GM21786 (cell line): Measurements from ENCODE around the gene RD3L.
"Not testable (repeated sequence)": the region's sequence is repeated elsewhere in the genome, so short reads cannot be mapped to it uniquely, and the experiment has no call there.

ENCODE experiments used
- ATAC-seq: cut with Tn5 transposase; IDR thresholded peaks from one replicate; pipeline ENCODE4 v1.9.1; 2021; ENCODE audit not compliant: unreplicated experiment

The RD3L gene

DNA sequence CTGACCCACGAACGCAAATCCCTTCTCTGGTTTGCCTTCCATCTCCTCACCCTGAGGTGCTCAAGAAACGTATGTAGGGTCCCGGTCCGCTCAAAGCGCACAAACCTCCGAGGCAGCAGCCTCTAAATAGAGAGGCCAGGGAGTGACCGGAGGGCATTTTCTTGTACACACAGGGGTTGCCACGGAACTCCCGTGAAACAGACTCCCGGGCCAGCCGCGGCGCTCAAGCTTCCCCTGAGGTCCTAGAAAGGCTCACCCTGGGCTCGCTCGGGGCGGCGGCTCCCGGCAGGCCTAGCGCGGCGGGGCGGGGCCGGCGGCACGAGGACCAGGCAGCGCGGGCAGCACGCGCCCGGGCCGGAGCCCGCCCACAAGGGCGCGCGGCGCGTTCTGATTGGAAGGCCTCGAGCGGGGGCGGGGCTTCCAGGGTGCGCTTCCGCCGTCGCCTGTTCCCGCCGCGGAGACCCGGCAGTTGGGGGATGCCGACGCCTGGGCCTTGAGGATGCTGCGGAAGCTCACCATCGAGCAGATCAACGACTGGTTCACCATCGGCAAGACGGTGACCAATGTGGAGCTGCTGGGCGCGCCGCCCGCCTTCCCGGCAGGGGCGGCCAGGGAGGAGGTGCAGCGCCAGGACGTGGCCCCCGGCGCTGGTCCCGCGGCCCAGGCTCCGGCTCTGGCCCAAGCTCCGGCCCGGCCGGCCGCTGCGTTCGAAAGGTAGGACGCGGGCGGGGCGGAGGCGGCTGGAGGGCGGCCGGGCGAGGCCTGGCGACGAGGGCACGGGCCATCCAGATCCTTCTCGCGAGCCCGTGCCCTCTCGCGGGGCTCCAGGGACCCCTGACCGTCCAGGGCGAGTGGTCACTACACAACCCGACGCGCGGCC, 14.1 kb downstream of the RD3L start, which contains the start of gene TDRD9:
Gene TDRD9, plus strand, starts transcription at position 446 of the 880 bp plus-strand sequence. Its CDS starts 54 bp downstream, at position 500.
- ATAC-seq: no peak

- no peak for ATAC-seq
Measured at GRCh38 chr14:103927566-103927965, 14.8 kb downstream of the RD3L start.

- no peak for ATAC-seq
Measured at GRCh38 chr14:103925316-103925715, 17.0 kb downstream of the RD3L start.

GRCh38 chr14:103923863-103924262, 18.5 kb downstream of the RD3L start:
- ATAC-seq: no peak

- ATAC-seq: not testable (repeated sequence)
Measured at GRCh38 chr14:103921855-103922200, 20.5 kb downstream of the RD3L start.

DNA sequence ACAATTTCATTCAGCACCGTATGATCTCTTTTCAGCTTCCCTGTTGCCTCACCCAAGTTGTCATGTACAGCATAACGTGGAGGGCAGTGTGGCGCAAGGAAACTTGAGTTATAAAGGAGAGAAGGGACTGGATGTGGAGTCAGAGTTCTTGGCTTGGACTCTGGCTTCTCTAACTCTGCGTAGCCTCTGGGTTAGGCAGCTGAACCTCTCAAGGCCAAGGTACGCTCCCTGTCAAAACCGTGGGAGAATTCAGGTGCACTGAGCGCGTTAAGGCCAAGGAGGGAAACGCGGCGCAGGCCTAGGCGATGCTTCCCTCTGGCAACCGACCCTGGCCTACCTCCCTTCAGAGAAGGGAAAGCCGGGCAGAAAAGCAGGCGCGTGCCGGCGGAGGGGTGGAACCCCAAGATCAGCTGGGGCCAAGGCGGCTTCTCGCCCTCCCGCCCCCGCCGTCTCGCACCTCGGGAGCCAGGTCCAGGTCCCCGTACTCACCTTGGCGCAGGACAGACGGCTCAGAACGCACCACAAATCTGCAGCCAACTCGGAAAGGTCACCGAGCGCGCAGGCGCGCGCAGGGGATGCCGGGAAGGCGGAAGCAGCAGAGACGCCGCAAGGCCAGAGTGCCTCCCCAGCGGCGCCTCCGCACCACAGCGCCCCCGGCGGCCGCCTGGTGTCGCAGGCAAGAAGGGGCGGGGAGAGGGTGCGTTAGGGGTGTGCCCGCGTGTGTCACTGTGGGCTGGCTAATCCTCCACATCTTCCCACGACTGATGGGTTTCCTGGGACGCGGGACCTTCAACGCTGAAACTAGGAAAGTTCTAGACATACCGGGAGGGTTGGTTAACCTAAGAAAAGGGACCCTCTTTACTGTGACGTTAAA, 21.1 kb downstream of the RD3L start:
- ATAC-seq: peak; percentile 95

- ATAC-seq: no peak
Measured at GRCh38 chr14:103916636-103917262, 25.6 kb downstream of the RD3L start.

- ATAC-seq: no peak
Measured at GRCh38 chr14:103915616-103916015, 26.7 kb downstream of the RD3L start.

DNA sequence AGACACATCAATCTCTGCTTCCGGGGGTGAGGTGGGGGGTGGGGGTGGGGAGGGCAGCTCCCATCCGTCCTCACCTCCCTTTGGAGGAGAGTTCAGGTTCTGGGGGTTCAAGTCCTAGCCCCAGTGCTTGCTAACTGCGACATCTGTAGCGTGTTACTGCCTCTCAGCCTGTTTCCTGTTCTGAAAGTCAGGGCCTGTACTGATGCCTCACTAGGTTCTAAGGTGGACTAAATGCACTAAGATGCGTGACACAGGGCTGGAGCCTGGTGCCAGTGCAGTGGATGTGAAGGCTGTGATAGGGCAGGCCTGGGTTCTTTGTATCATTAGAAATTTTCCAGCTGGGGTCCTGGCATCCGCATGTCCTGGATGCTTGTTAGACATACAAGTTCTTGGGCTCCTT, 31.3 kb downstream of the RD3L start:
- ATAC-seq: no peak

- ATAC-seq: peak; percentile 64
Measured at GRCh38 chr14:103910262-103910935, 31.9 kb downstream of the RD3L start.

DNA sequence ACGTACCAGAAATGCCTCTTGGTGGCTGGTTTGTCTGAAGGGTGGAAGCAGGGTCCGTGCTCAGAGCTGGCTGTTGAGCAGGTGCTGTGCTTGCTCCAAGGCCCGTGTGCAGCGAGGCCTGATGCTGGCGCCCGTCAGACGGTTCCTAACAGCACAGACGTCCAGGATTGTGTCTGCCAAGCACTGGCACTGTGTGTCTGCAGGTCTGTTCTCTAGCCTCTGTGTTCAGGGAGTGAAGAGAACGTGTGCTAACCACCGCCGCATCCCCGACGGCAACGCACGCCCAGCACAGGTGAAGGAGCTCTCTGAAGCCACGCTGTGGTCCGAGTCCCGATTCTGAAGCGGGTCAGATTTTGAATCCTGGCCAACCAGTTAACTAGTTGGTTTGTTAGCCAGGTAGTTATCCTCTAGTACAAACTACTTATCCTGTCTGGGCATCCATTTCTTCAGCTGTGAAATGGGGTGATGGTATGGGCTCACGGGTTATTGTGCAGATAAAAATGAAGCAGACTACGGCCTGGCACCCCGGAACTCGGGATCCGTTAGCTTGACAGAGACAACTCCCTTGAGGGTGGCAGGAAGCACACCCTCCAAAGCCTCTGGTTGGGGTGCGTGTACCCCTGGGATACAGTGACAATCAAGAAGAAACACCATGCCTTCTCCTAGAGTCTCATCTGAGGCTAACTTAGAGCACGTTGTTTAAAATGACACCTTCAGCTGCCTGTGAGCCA, 32.6 kb downstream of the RD3L start:
- no peak for ATAC-seq

DNA sequence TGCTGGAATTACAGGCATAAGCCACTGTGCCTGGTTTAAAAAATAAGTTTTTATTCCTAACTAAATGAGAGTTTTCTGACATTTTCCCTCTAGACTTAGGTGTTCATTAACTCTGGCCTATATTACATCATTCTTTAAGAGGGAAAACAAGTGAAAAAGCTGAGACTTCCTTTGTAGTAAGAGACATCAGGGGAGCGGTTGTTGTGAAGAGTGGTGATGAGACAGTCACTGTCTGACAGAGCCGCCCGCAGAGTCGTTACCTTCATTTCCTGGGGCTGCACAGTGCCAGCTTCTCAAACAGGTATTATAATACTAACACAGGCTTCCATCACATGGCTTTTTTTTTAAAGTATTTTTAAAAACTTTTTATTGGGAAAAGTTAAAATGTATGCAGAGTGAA, 33.7 kb downstream of the RD3L start:
- no peak for ATAC-seq

- ATAC-seq: no peak
Measured at GRCh38 chr14:103905842-103906456, 36.4 kb downstream of the RD3L start.

- no peak for ATAC-seq
Measured at GRCh38 chr14:103904493-103905107, 37.7 kb downstream of the RD3L start.

GRCh38 chr14:103899833-103900232, 42.5 kb downstream of the RD3L start:
- ATAC-seq: no peak

- no peak for ATAC-seq
Measured at GRCh38 chr14:103899316-103899715, 43.0 kb downstream of the RD3L start.

- no peak for ATAC-seq
Measured at GRCh38 chr14:103898711-103899110, 43.6 kb downstream of the RD3L start.

GRCh38 chr14:103898204-103898603, 44.1 kb downstream of the RD3L start:
- no peak for ATAC-seq
